Panc1 (cell line): ENCODE data around the gene AUP1.

Experiments
- POLR2AphosphoS5 ChIP-seq: IDR thresholded peaks from 2 replicates; pipeline ENCODE4 v1.6.1; 2012; ENCODE audit warnings: mild to moderate bottlenecking, low read depth, low read length, moderate library complexity
- SIN3A ChIP-seq: IDR thresholded peaks from 2 replicates; pipeline ENCODE4 v1.6.1; 2012; ENCODE audit warnings: low read depth, mild to moderate bottlenecking, low read length, moderate library complexity, borderline replicate concordance; ENCODE audit not compliant: insufficient read depth
- TCF7L2 ChIP-seq: IDR thresholded peaks from 2 replicates; pipeline ENCODE4 v1.6.1; 2011; ENCODE audit warnings: mild to moderate bottlenecking, low read depth, low read length, inconsistent platforms
- TF ChIP-seq, protein P1 (sequence below): fragments of 450-650 bp; IDR thresholded peaks from 2 replicates; pipeline ENCODE4 v1.5.1; 2017; ENCODE audit warnings: mild to moderate bottlenecking

DNA sequence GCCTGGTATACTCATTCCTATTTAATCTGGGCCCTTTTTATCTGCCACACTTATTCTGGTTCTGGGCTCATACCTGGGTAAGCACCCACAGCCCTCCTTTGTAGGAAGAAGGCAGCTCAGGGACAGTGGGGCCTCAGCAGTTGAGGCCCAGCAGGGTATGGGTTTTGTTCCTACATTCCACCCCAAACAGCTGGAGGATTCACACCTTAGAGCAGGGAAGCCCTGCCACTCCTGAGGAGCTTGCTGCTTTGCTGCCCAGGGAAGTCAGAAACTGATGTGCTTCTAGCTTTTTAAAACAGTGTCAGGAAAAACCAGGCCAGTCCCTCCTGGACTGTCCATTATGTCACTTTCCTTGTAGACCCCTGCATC is 28.9 kb downstream of the AUP1 start:
- TF ChIP-seq TCF7L2 (no peak), POLR2AphosphoS5 (no peak), SIN3A (no peak)
- TF ChIP-seq, protein P1, sequence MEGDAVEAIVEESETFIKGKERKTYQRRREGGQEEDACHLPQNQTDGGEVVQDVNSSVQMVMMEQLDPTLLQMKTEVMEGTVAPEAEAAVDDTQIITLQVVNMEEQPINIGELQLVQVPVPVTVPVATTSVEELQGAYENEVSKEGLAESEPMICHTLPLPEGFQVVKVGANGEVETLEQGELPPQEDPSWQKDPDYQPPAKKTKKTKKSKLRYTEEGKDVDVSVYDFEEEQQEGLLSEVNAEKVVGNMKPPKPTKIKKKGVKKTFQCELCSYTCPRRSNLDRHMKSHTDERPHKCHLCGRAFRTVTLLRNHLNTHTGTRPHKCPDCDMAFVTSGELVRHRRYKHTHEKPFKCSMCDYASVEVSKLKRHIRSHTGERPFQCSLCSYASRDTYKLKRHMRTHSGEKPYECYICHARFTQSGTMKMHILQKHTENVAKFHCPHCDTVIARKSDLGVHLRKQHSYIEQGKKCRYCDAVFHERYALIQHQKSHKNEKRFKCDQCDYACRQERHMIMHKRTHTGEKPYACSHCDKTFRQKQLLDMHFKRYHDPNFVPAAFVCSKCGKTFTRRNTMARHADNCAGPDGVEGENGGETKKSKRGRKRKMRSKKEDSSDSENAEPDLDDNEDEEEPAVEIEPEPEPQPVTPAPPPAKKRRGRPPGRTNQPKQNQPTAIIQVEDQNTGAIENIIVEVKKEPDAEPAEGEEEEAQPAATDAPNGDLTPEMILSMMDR = no peak
